VCaP (cell line): Measurements from ENCODE around the gene LPGAT1.

ENCODE experiments used
- H3K27ac ChIP-seq: fragments of 450-650 bp; 2 replicates; pipeline ENCODE4 v1.5.1; 2017
- CTCF ChIP-seq: fragments of 450-650 bp; conservative IDR thresholded peaks from 2 replicates; pipeline ENCODE4 v1.5.1; 2017; ENCODE audit warnings: mild to moderate bottlenecking, moderate library complexity

The LPGAT1 gene

GRCh38 chr1:211738691-211739301 is 91.8 kb downstream of the LPGAT1 start:
- no peak for TF ChIP-seq CTCF
- no peak overlapping the region for H3K27ac ChIP-seq

- no peak for TF ChIP-seq CTCF
- no peak overlapping the region for H3K27ac ChIP-seq
These were observed 92.4 kb downstream of the LPGAT1 start for GRCh38 chr1:211738096-211738690.

- TF ChIP-seq CTCF, result no peak
- no peak overlapping the region for H3K27ac ChIP-seq
These were observed 93.2 kb downstream of the LPGAT1 start for GRCh38 chr1:211737115-211738035.

GRCh38 chr1:211736351-211736915 is 94.1 kb downstream of the LPGAT1 start:
- no peak overlapping the region for H3K27ac ChIP-seq
- no peak for TF ChIP-seq CTCF

GRCh38 chr1:211735208-211736170 is 95.1 kb downstream of the LPGAT1 start:
- H3K27ac ChIP-seq, result peak overlapping the region; percentile 14; the same call in 1 of the 2 replicates
- no peak for TF ChIP-seq CTCF

GRCh38 chr1:211734791-211735190 is 95.8 kb downstream of the LPGAT1 start:
- H3K27ac ChIP-seq, result peak overlapping the region; percentile 14; the same call in 1 of the 2 replicates
- TF ChIP-seq CTCF, result no peak
